ENCODE results near the gene PDLIM7.

Gene PDLIM7

DNA sequence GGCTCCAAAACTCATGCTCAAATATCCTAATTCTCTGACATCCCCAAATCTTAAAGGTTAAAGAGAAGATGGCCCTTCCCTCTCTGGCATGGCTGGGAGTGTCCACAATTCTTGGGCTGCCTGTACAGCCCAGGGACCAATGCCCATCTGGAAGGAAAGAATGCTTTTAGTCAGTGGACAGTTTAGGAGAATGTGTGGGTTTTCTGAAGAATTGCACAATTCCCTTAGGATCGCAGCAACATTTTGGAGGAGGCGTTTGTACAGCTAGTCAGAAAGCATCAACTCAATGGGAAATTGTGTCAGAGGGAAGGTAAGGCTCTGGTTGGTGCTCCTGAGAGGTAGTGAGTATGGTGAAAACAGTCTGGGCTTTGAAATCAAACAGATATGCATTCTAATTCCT is 42.0 kb upstream of the PDLIM7 start:
- peaks cover 14% of the 10 kb centered on the region for H3K79me2 ChIP-seq (ENCODE audit: control insufficient read depth, insufficient read depth, low read length)
- no peak overlapping the region for H3K56ac ChIP-seq (ENCODE audit: low read length)
- no peak overlapping the region for H3K9ac ChIP-seq (ENCODE audit: low read length)
- H2BK15ac ChIP-seq (replicated peaks; ENCODE audit: low read depth): no peak overlapping the region
- no peak overlapping the region for H3K4ac ChIP-seq (ENCODE audit: low read depth, low read length)
- H2BK120ac ChIP-seq (ENCODE audit: low read depth, low read length): no peak overlapping the region
- peaks cover 10% of the 10 kb centered on the region for H3K36me3 ChIP-seq (ENCODE audit: control insufficient read depth, insufficient read depth, low read length)
- no peak overlapping the region for H2AK5ac ChIP-seq (ENCODE audit: low read length)
- no peak overlapping the region for H3K18ac ChIP-seq (ENCODE audit: low read length)
- DNase-seq: no peak
- WGBS (ENCODE audit: extremely low coverage, insufficient coverage, low lambda C conversion rate): no CpG with 5 or more reads among the region's 2 CpGs
- no peaks in the 10 kb centered on the region for H3K27me3 ChIP-seq (ENCODE audit: insufficient read depth, low read length, poor library complexity)
- H3K27ac ChIP-seq (ENCODE audit: low read depth, low read length): no peak overlapping the region
- no peak overlapping the region for H4K8ac ChIP-seq (ENCODE audit: low read depth, low read length)
- H3K4me1 ChIP-seq (ENCODE audit: control insufficient read depth, low read depth, low read length): no peaks in the 10 kb centered on the region
- no peak overlapping the region for H3K4me2 ChIP-seq (ENCODE audit: low read length)
- H3K79me1 ChIP-seq (ENCODE audit: low read length): peaks cover 23% of the 10 kb centered on the region
- no peak overlapping the region for H3K4me3 ChIP-seq (ENCODE audit: low read length)
- H2BK5ac ChIP-seq (ENCODE audit: low read length): no peak overlapping the region
- H3K23ac ChIP-seq (ENCODE audit: low read length): no peak overlapping the region
- no peak overlapping the region for H4K5ac ChIP-seq (ENCODE audit: low read length)

DNA sequence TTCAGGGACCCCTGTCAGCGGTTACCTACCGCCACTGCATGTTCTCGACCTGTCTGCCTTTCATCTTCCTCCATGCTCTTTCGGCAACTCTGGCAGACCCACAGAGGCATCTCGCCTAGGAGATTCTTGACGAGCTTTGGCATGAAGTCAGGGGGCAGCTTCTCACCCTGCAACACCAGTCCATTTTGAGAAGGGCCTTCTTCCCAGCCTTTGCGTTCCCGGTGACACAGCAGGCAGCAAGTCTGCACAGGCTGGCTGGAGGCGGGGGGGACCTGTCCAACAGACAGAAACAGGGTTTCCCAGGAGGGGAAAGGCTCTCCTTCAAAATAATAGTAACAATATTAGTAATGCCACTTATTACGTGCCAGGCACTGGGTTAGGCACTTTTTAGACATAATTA is 41.5 kb upstream of the PDLIM7 start:
- H3K9ac ChIP-seq (ENCODE audit: low read length): no peak overlapping the region
- H3K4ac ChIP-seq (ENCODE audit: low read depth, low read length): no peak overlapping the region
- H3K4me3 ChIP-seq (ENCODE audit: low read length): no peak overlapping the region
- no peak for DNase-seq
- H3K4me2 ChIP-seq (ENCODE audit: low read length): no peak overlapping the region
- H4K5ac ChIP-seq (ENCODE audit: low read length): no peak overlapping the region
- H2AK5ac ChIP-seq (ENCODE audit: low read length): no peak overlapping the region
- H2BK120ac ChIP-seq (ENCODE audit: low read depth, low read length): no peak overlapping the region
- H2BK15ac ChIP-seq (replicated peaks; ENCODE audit: low read depth): no peak overlapping the region
- H3K4me1 ChIP-seq (ENCODE audit: control insufficient read depth, low read depth, low read length): no peaks in the 10 kb centered on the region
- H3K79me1 ChIP-seq (ENCODE audit: low read length): peaks cover 21% of the 10 kb centered on the region
- H4K8ac ChIP-seq (ENCODE audit: low read depth, low read length): no peak overlapping the region
- H3K27ac ChIP-seq (ENCODE audit: low read depth, low read length): no peak overlapping the region
- H3K56ac ChIP-seq (ENCODE audit: low read length): no peak overlapping the region
- peaks cover 10% of the 10 kb centered on the region for H3K36me3 ChIP-seq (ENCODE audit: control insufficient read depth, insufficient read depth, low read length)
- no peaks in the 10 kb centered on the region for H3K27me3 ChIP-seq (ENCODE audit: insufficient read depth, low read length, poor library complexity)
- H3K79me2 ChIP-seq (ENCODE audit: control insufficient read depth, insufficient read depth, low read length): peaks cover 14% of the 10 kb centered on the region
- no peak overlapping the region for H3K23ac ChIP-seq (ENCODE audit: low read length)
- WGBS (ENCODE audit: extremely low coverage, insufficient coverage, low lambda C conversion rate): no CpG with 5 or more reads among the region's 10 CpGs
- H3K18ac ChIP-seq (ENCODE audit: low read length): no peak overlapping the region
- no peak overlapping the region for H2BK5ac ChIP-seq (ENCODE audit: low read length)

- Histone ChIP-seq H2BK120ac (ENCODE audit: low read depth, low read length) (no peak overlapping the region), H4K5ac (ENCODE audit: low read length) (no peak overlapping the region), H2AK5ac (ENCODE audit: low read length) (no peak overlapping the region), H3K4me2 (ENCODE audit: low read length) (no peak overlapping the region), H3K23ac (ENCODE audit: low read length) (no peak overlapping the region), H3K4me1 (ENCODE audit: control insufficient read depth, low read depth, low read length) (no peaks in the 10 kb centered on the region), H3K56ac (ENCODE audit: low read length) (no peak overlapping the region), H3K27me3 (ENCODE audit: insufficient read depth, low read length, poor library complexity) (no peaks in the 10 kb centered on the region), H3K4me3 (ENCODE audit: low read length) (no peak overlapping the region), H2BK5ac (ENCODE audit: low read length) (no peak overlapping the region), H4K8ac (ENCODE audit: low read depth, low read length) (no peak overlapping the region), H3K9ac (ENCODE audit: low read length) (no peak overlapping the region), H3K79me1 (ENCODE audit: low read length) (peaks cover 14% of the 10 kb centered on the region), H3K4ac (ENCODE audit: low read depth, low read length) (no peak overlapping the region), H3K79me2 (ENCODE audit: control insufficient read depth, insufficient read depth, low read length) (peaks cover 8% of the 10 kb centered on the region), H3K18ac (ENCODE audit: low read length) (no peak overlapping the region), H2BK15ac (replicated peaks; ENCODE audit: low read depth) (no peak overlapping the region), H3K27ac (ENCODE audit: low read depth, low read length) (no peak overlapping the region), H3K36me3 (ENCODE audit: control insufficient read depth, insufficient read depth, low read length) (peaks cover 10% of the 10 kb centered on the region)
- DNase-seq: peak; percentile 42
- WGBS (ENCODE audit: extremely low coverage, insufficient coverage, low lambda C conversion rate): no CpG with 5 or more reads among the region's 15 CpGs
Observed at GRCh38 chr5:177537389-177538361, 40.3 kb upstream of the PDLIM7 start.

DNA sequence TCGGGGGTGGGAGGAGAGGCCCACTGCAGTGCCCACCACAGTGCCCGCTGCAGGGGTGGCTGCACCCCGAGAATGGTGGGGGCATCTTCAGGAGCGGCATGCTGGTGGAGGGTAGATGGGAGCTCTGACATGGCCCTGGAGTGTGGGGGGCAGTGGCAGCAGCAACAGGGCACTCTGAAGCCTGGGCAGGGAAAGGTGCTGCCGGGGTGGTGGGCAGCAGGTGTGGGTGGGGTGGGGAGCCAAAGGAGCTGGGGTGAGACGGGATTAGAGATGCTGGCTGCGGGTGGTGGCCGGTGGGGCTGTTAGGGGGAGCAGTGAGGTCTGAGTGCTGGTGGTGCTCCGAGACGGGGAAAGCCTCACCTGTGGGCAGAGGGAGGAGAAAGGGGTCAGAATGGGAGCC is 39.0 kb upstream of the PDLIM7 start:
- Histone ChIP-seq H3K4me2 (ENCODE audit: low read length) (no peak overlapping the region), H4K8ac (ENCODE audit: low read depth, low read length) (no peak overlapping the region), H3K4ac (ENCODE audit: low read depth, low read length) (no peak overlapping the region), H2BK15ac (replicated peaks; ENCODE audit: low read depth) (no peak overlapping the region), H3K18ac (ENCODE audit: low read length) (no peak overlapping the region), H2BK120ac (ENCODE audit: low read depth, low read length) (no peak overlapping the region), H3K27me3 (ENCODE audit: insufficient read depth, low read length, poor library complexity) (no peaks in the 10 kb centered on the region), H3K4me3 (ENCODE audit: low read length) (no peak overlapping the region), H4K5ac (ENCODE audit: low read length) (no peak overlapping the region), H3K79me1 (ENCODE audit: low read length) (peaks cover 9% of the 10 kb centered on the region), H3K79me2 (ENCODE audit: control insufficient read depth, insufficient read depth, low read length) (peaks cover 2% of the 10 kb centered on the region), H3K9ac (ENCODE audit: low read length) (no peak overlapping the region), H3K36me3 (ENCODE audit: control insufficient read depth, insufficient read depth, low read length) (peaks cover 10% of the 10 kb centered on the region), H3K27ac (ENCODE audit: low read depth, low read length) (no peak overlapping the region), H3K4me1 (ENCODE audit: control insufficient read depth, low read depth, low read length) (no peaks in the 10 kb centered on the region), H3K56ac (ENCODE audit: low read length) (no peak overlapping the region), H2BK5ac (ENCODE audit: low read length) (no peak overlapping the region), H3K23ac (ENCODE audit: low read length) (no peak overlapping the region), H2AK5ac (ENCODE audit: low read length) (no peak overlapping the region)
- no CpG with 5 or more reads among the region's 10 CpGs for WGBS (ENCODE audit: extremely low coverage, insufficient coverage, low lambda C conversion rate)
- no peak for DNase-seq

DNA sequence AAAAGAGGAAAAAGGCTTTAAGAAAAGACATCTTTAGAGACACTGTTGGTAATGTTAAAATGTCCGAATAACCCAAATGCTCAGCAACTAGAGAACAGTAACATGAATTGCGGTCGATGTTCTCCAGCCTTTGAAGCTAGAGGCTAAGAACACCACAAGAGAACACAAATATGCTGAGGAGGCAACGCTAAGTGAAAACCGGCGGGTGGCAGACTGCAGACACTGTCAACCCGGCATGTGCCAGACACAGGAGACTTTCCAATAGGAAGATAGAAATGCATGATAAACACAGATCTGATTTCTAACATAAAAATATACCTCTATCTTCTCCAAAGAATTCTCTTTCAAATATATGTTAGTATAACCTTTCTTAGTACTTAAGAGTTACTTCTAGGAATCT is 37.7 kb upstream of the PDLIM7 start:
- Histone ChIP-seq H2BK5ac (ENCODE audit: low read length) (no peak overlapping the region), H4K5ac (ENCODE audit: low read length) (no peak overlapping the region), H2BK15ac (replicated peaks; ENCODE audit: low read depth) (no peak overlapping the region), H3K79me2 (ENCODE audit: control insufficient read depth, insufficient read depth, low read length) (no peaks in the 10 kb centered on the region), H2AK5ac (ENCODE audit: low read length) (no peak overlapping the region), H3K4me1 (ENCODE audit: control insufficient read depth, low read depth, low read length) (no peaks in the 10 kb centered on the region), H3K27me3 (ENCODE audit: insufficient read depth, low read length, poor library complexity) (no peaks in the 10 kb centered on the region), H4K8ac (ENCODE audit: low read depth, low read length) (no peak overlapping the region), H3K9ac (ENCODE audit: low read length) (no peak overlapping the region), H3K4me3 (ENCODE audit: low read length) (no peak overlapping the region), H3K36me3 (ENCODE audit: control insufficient read depth, insufficient read depth, low read length) (peaks cover 10% of the 10 kb centered on the region), H3K23ac (ENCODE audit: low read length) (no peak overlapping the region), H3K4me2 (ENCODE audit: low read length) (no peak overlapping the region), H3K18ac (ENCODE audit: low read length) (no peak overlapping the region), H3K56ac (ENCODE audit: low read length) (no peak overlapping the region), H3K27ac (ENCODE audit: low read depth, low read length) (no peak overlapping the region), H2BK120ac (ENCODE audit: low read depth, low read length) (no peak overlapping the region), H3K79me1 (ENCODE audit: low read length) (peaks cover 4% of the 10 kb centered on the region), H3K4ac (ENCODE audit: low read depth, low read length) (no peak overlapping the region)
- WGBS (ENCODE audit: extremely low coverage, insufficient coverage, low lambda C conversion rate): no CpG with 5 or more reads among the region's 7 CpGs
- DNase-seq: no peak
